ENCODE data around the gene FAM174C.

FAM174C gene

GRCh38 chr19:1275976-1276627 lies 772 bp downstream of the FAM174C start:
- no peak for DNase-seq

- no peak for DNase-seq
Observed at GRCh38 chr19:1276628-1277022, 1.3 kb downstream of the FAM174C start.

- DNase-seq, result no peak
Observed at GRCh38 chr19:1277061-1277460, 1.7 kb downstream of the FAM174C start.

GRCh38 chr19:1278074-1278473 lies 2.7 kb downstream of the FAM174C start:
- no peak for DNase-seq

GRCh38 chr19:1278713-1279660 lies 3.7 kb downstream of the FAM174C start:
- DNase-seq, result no peak

- peak; percentile 25 for DNase-seq
Observed at GRCh38 chr19:1279782-1280341, 4.5 kb downstream of the FAM174C start.

- DNase-seq, result no peak
Observed at GRCh38 chr19:1280636-1281568, 5.6 kb downstream of the FAM174C start.

- DNase-seq, result no peak
Observed at GRCh38 chr19:1281569-1282287, 6.4 kb downstream of the FAM174C start.

- no peak for DNase-seq
Observed at GRCh38 chr19:1282588-1283206, 7.4 kb downstream of the FAM174C start.

GRCh38 chr19:1283207-1283916 lies 8.0 kb downstream of the FAM174C start:
- no peak for DNase-seq

- no peak for DNase-seq
Observed at GRCh38 chr19:1283917-1284292, 8.6 kb downstream of the FAM174C start.

- no peak for DNase-seq
Observed at GRCh38 chr19:1284293-1284978, 9.1 kb downstream of the FAM174C start.

- DNase-seq, result no peak
Observed at GRCh38 chr19:1284979-1285736, 9.8 kb downstream of the FAM174C start.

GRCh38 chr19:1285737-1286360 lies 10.5 kb downstream of the FAM174C start, which contains the start of gene EFNA2:
TSS of gene EFNA2 (plus strand) at chr19:1285873. CDS start at chr19:1286169, 296 bp downstream.
- DNase-seq, result no peak

GRCh38 chr19:1286487-1287353 lies 11.4 kb downstream of the FAM174C start:
- no peak for DNase-seq

GRCh38 chr19:1287354-1288225 lies 12.3 kb downstream of the FAM174C start:
- no peak for DNase-seq

- no peak for DNase-seq
Observed at GRCh38 chr19:1288226-1288612, 12.9 kb downstream of the FAM174C start.
